CD4-positive, alpha-beta memory T cell (primary cell): Measurements from ENCODE around the gene C6orf89. TPM values are rescaled to one million over a fixed set of nuclear protein-coding genes. Genes with fewer than 3 reads are reported as not detected.

Experiments used
- CTCF ChIA-PET: fragments of 350-600 bp; sonication (Branson Sonifier 250); formaldehyde crosslinking; loops from one replicate; lab custom pipeline; 2021; ENCODE audit warnings: inconsistent platforms; ENCODE audit not compliant: partially characterized antibody; lab: Charles Lee
- POLR2A ChIA-PET: fragments of 350-600 bp; sonication (Branson Sonifier 250); formaldehyde crosslinking; loops from one replicate; lab custom pipeline; 2021; ENCODE audit not compliant: partially characterized antibody; lab: Charles Lee
- DNase-seq, 5 donors: peaks; one replicate each; pipeline versions ENCODE4 v3.0.0 to v3.0.0-alpha.2; 2020 to 2022; ENCODE audit warnings: mixed read lengths in 1 of 5
- H3K27ac ChIP-seq: one replicate; pipeline ENCODE4 v1.7.0; 2013; ENCODE audit warnings: low read depth, low read length
- H3K27me3 ChIP-seq: 2 replicates; pipeline ENCODE4 v1.7.0; 2013; ENCODE audit warnings: mild to moderate bottlenecking, low read length, moderate library complexity; ENCODE audit not compliant: insufficient read depth
- H3K36me3 ChIP-seq: 2 replicates; pipeline ENCODE4 v1.7.0; 2013; ENCODE audit warnings: mild to moderate bottlenecking, low read length, moderate library complexity; ENCODE audit not compliant: insufficient read depth
- H3K4me1 ChIP-seq: 2 replicates; pipeline ENCODE4 v1.7.0; 2013; ENCODE audit warnings: mild to moderate bottlenecking, low read length, moderate library complexity; ENCODE audit not compliant: insufficient read depth
- H3K4me3 ChIP-seq, 2 donors: one replicate each; pipeline ENCODE4 v1.7.0; 2013; ENCODE audit warnings: low read length in 2 of 2, mild to moderate bottlenecking in 1 of 2
- H3K9me3 ChIP-seq, 2 donors: one replicate each; pipeline ENCODE4 v1.7.0; 2013; ENCODE audit warnings: low read length in 2 of 2, control low read depth in 1 of 2; ENCODE audit not compliant: control insufficient read depth in 1 of 2
- H3K27ac Mint-ChIP-seq, 7 donors: one replicate each; pipeline ENCODE4 v1.8.0; 2020 to 2021; ENCODE audit warnings: mixed read lengths in 7 of 7, mild to moderate bottlenecking in 6 of 7, inconsistent platforms in 3 of 7, moderate library complexity in 3 of 7
- H3K27me3 Mint-ChIP-seq, 2 donors: one replicate each; pipeline ENCODE4 v1.8.0; 2020 to 2021; ENCODE audit warnings: mixed read lengths in 2 of 2
- H3K36me3 Mint-ChIP-seq, 2 donors: one replicate each; pipeline ENCODE4 v1.8.0; 2020 to 2021; ENCODE audit warnings: mixed read lengths in 2 of 2, inconsistent platforms in 1 of 2, mild to moderate bottlenecking in 1 of 2
- H3K4me1 Mint-ChIP-seq, 4 donors: one replicate each; pipeline ENCODE4 v1.8.0; 2020 to 2021; ENCODE audit warnings: mixed read lengths in 4 of 4, mild to moderate bottlenecking in 1 of 4
- H3K4me3 Mint-ChIP-seq, 8 donors: one replicate each; pipeline ENCODE4 v1.8.0; 2020 to 2021; ENCODE audit warnings: mixed read lengths in 8 of 8, mild to moderate bottlenecking in 7 of 8, moderate library complexity in 6 of 8, inconsistent platforms in 3 of 8
- H3K9me3 Mint-ChIP-seq, 8 donors: one replicate each; pipeline ENCODE4 v1.8.0; 2020 to 2021; ENCODE audit warnings: mixed read lengths in 8 of 8, mild to moderate bottlenecking in 5 of 8, inconsistent platforms in 3 of 8, moderate library complexity in 1 of 8
- intact Hi-C: fragments of 100-400 bp; cut with micrococcal nuclease; formaldehyde crosslinking; loops from one replicate; pipeline ENCODE4 v1.15.1; 2023
- polyA plus RNA-seq, 2 donors: library from polyadenylated mRNA; unstranded; fragments of 300-500 nt; fragmentation: Illumina TruSeq; gene quantifications; one replicate each; pipeline ENCODE4 v1.2.3, GENCODE V29; 2021
- total RNA-seq, 2 experiments: library from RNA; stranded (reverse); gene quantifications; one replicate each; pipeline ENCODE4 v1.2.3, GENCODE V29; 2021

Gene C6orf89
- total and polyA plus RNA-seq, 4 experiments from 2014 or later: 35.4 to 56.0 (median 52.9) TPM

- Histone ChIP-seq H3K9me3 (no peaks in the 10 kb centered on the region), H3K27me3 (no peaks in the 10 kb centered on the region), H3K4me1 (peaks cover under 1% of the 10 kb centered on the region), H3K4me3 (no peak overlapping the region), H3K36me3 (peaks cover 82% of the 10 kb centered on the region), H3K27ac (no peak overlapping the region)
- no peaks in the 10 kb centered on the region for H3K27me3 Mint-ChIP-seq
- POLR2A ChIA-PET: interaction anchor here (0.8 to 0.9 kb wide), 2 partner anchors 11 to 90 kb away, joined by 3 read pairs; partner anchors contain the start of genes C6orf89 and MTCH1
- DNase-seq: no peak
- no peaks in the 10 kb centered on the region for H3K9me3 Mint-ChIP-seq
- H3K36me3 Mint-ChIP-seq: peaks cover 69 to 93% of the 10 kb centered on the region in 2 donors
- CTCF ChIA-PET: interaction anchor here (3.2 kb wide), 1 partner anchor 43 kb away, joined by 16 read pairs; no protein-coding TSS in a partner anchor
- peaks cover 11 to 21% (median 14%) of the 10 kb centered on the region in 4 donors for H3K4me1 Mint-ChIP-seq
- no peak overlapping the region for H3K4me3 Mint-ChIP-seq
- H3K27ac Mint-ChIP-seq: peak overlapping the region in 3 of 7 donors; percentile 10 to 51 (median 18)
- intact Hi-C loops: no loop called here
These were observed 89.7 kb downstream of the C6orf89 start for GRCh38 chr6:36975231-36976006.

GRCh38 chr6:36976007-36976264 is 90.2 kb downstream of the C6orf89 start:
- DNase-seq: no peak
- H3K27ac Mint-ChIP-seq: peak overlapping the region in 2 of 7 donors; percentile 18 to 51
- CTCF ChIA-PET: interaction anchor here (3.2 kb wide), 1 partner anchor 42 kb away, joined by 16 read pairs; no protein-coding TSS in a partner anchor
- intact Hi-C loops: no loop called here
- peaks cover 14 to 26% (median 18%) of the 10 kb centered on the region in 4 donors for H3K4me1 Mint-ChIP-seq
- no peak overlapping the region for H3K27ac ChIP-seq
- POLR2A ChIA-PET: interaction anchor here (0.8 kb wide), 1 partner anchor 91 kb away, joined by 3 read pairs; the partner anchor contains the start of gene C6orf89
- peaks cover 77% of the 10 kb centered on the region for H3K36me3 ChIP-seq
- H3K27me3 ChIP-seq: no peaks in the 10 kb centered on the region
- no peaks in the 10 kb centered on the region for H3K9me3 ChIP-seq
- H3K9me3 Mint-ChIP-seq: no peaks in the 10 kb centered on the region
- no peaks in the 10 kb centered on the region for H3K27me3 Mint-ChIP-seq
- no peak overlapping the region for H3K4me3 Mint-ChIP-seq
- H3K36me3 Mint-ChIP-seq: peaks cover 67 to 94% of the 10 kb centered on the region in 2 donors
- H3K4me1 ChIP-seq: peaks cover 5% of the 10 kb centered on the region
- no peak overlapping the region for H3K4me3 ChIP-seq

- Histone ChIP-seq H3K27me3 (no peaks in the 10 kb centered on the region), H3K27ac (no peak overlapping the region), H3K4me3 (no peak overlapping the region), H3K9me3 (no peaks in the 10 kb centered on the region), H3K4me1 (peaks cover 11% of the 10 kb centered on the region), H3K36me3 (peaks cover 76% of the 10 kb centered on the region)
- no peak overlapping the region for H3K4me3 Mint-ChIP-seq
- no peaks in the 10 kb centered on the region for H3K9me3 Mint-ChIP-seq
- intact Hi-C loops: no loop called here
- peaks cover 15 to 26% (median 22%) of the 10 kb centered on the region in 4 donors for H3K4me1 Mint-ChIP-seq
- no peaks in the 10 kb centered on the region for H3K27me3 Mint-ChIP-seq
- peaks cover 65 to 92% of the 10 kb centered on the region in 2 donors for H3K36me3 Mint-ChIP-seq
- DNase-seq: no peak
- peak overlapping the region in 1 of 7 donors; percentile 53 for H3K27ac Mint-ChIP-seq
- ChIA-PET POLR2A (interaction anchor here (2.0 kb wide), 1 partner anchor 9 kb away, joined by 9 read pairs; the partner anchor contains the start of gene MTCH1), CTCF (interaction anchor here (3.2 kb wide), 1 partner anchor 41 kb away, joined by 16 read pairs; no protein-coding TSS in a partner anchor)
These were observed 90.8 kb downstream of the C6orf89 start for GRCh38 chr6:36976509-36976908.

- Histone ChIP-seq H3K9me3 (no peaks in the 10 kb centered on the region), H3K4me3 (no peak overlapping the region), H3K27ac (no peak overlapping the region), H3K36me3 (peaks cover 74% of the 10 kb centered on the region), H3K4me1 (peaks cover 15% of the 10 kb centered on the region), H3K27me3 (no peaks in the 10 kb centered on the region)
- Mint-ChIP-seq H3K4me1 (peaks cover 19 to 30% (median 24%) of the 10 kb centered on the region in 4 donors), H3K9me3 (no peaks in the 10 kb centered on the region), H3K27me3 (no peaks in the 10 kb centered on the region), H3K27ac (no peak overlapping the region), H3K4me3 (no peak overlapping the region), H3K36me3 (peaks cover 64 to 92% of the 10 kb centered on the region in 2 donors)
- ChIA-PET POLR2A (interaction anchor here (1.0 to 2.0 kb wide), 2 partner anchors 9 to 21 kb away, joined by 3 to 9 read pairs; partner anchors contain the start of gene MTCH1), CTCF (interaction anchor here (0.7 to 3.2 kb wide), 4 partner anchors 41 to 233 kb away, joined by 3 to 16 read pairs (median 3); no protein-coding TSS in a partner anchor)
- intact Hi-C loops: no loop called here
- DNase-seq: no peak
These were observed 91.2 kb downstream of the C6orf89 start for GRCh38 chr6:36976931-36977330.

GRCh38 chr6:36977470-36977941 is 91.8 kb downstream of the C6orf89 start:
- intact Hi-C loops: no loop called here
- H3K4me3 Mint-ChIP-seq: no peak overlapping the region
- POLR2A ChIA-PET: interaction anchor here (0.8 to 2.0 kb wide), 3 partner anchors 8 to 23 kb away, joined by 3 to 9 read pairs (median 3); partner anchors contain the start of gene MTCH1
- peaks cover 22 to 36% (median 25%) of the 10 kb centered on the region in 4 donors for H3K4me1 Mint-ChIP-seq
- Histone ChIP-seq H3K27ac (no peak overlapping the region), H3K36me3 (peaks cover 68% of the 10 kb centered on the region), H3K4me3 (no peak overlapping the region), H3K27me3 (no peaks in the 10 kb centered on the region), H3K4me1 (peaks cover 18% of the 10 kb centered on the region), H3K9me3 (no peaks in the 10 kb centered on the region)
- CTCF ChIA-PET: interaction anchor here (0.7 to 3.2 kb wide), 7 partner anchors 21 to 233 kb away, joined by 3 to 16 read pairs (median 3); partner anchors contain the start of gene PPIL1
- no peak for DNase-seq
- no peaks in the 10 kb centered on the region for H3K27me3 Mint-ChIP-seq
- peaks cover 62 to 88% of the 10 kb centered on the region in 2 donors for H3K36me3 Mint-ChIP-seq
- H3K27ac Mint-ChIP-seq: peak overlapping the region in 3 of 7 donors; percentile 47 to 77 (median 72)
- no peaks in the 10 kb centered on the region for H3K9me3 Mint-ChIP-seq

Other genes starting within 250 kb of the C6orf89 start
- gene CDKN1A, start 207.2 kb upstream of the C6orf89 start, total RNA-seq: 10 to 100 TPM; 10.5 to 12.9 TPM
- gene CDKN1A, start 207.2 kb upstream of the C6orf89 start, polyA plus RNA-seq: 10 to 100 TPM in 1 of 2 donors, 1 to 10 TPM in 1; 3.3 to 20.6 TPM
- gene RAB44, start 188.1 kb upstream of the C6orf89 start, total RNA-seq: not detected
- not detected for gene RAB44, start 188.1 kb upstream of the C6orf89 start, polyA plus RNA-seq
- under 1 TPM; 0.47 to 0.70 TPM for gene CPNE5, start 46.5 kb upstream of the C6orf89 start, total RNA-seq
- 1 to 10 TPM; 1.9 to 2.7 TPM for gene CPNE5, start 46.5 kb upstream of the C6orf89 start, polyA plus RNA-seq
- gene PPIL1, start 11.1 kb upstream of the C6orf89 start, total RNA-seq: 1 to 10 TPM; 8.4 to 9.2 TPM
- gene PPIL1, start 11.1 kb upstream of the C6orf89 start, polyA plus RNA-seq: 10 to 100 TPM; 18.6 to 19.7 TPM
- gene PI16, start 68.8 kb downstream of the C6orf89 start, total RNA-seq: 1 to 10 TPM; 5.8 to 6.0 TPM
- 10 to 100 TPM; 31.5 to 53.8 TPM for gene PI16, start 68.8 kb downstream of the C6orf89 start, polyA plus RNA-seq
- gene MTCH1, start 100.2 kb downstream of the C6orf89 start, total RNA-seq: 100 to 1,000 TPM; 142 to 151 TPM
- 100 to 1,000 TPM in 1 of 2 donors, 10 to 100 TPM in 1; 94.1 to 125 TPM for gene MTCH1, start 100.2 kb downstream of the C6orf89 start, polyA plus RNA-seq
- gene FGD2, start 119.7 kb downstream of the C6orf89 start, total RNA-seq: 1 to 10 TPM; 1.4 to 1.5 TPM
- under 1 TPM in 1 of 2 donors, not detected in 1; 0.11 TPM for gene FGD2, start 119.7 kb downstream of the C6orf89 start, polyA plus RNA-seq